Tibial artery (tissue), 4 donors: Measurements from ENCODE around the gene KCNIP3.
"Not testable (repeated sequence)": the region's sequence is repeated elsewhere in the genome, so short reads cannot be mapped to it uniquely, and the experiment has no call there.

Experiments
- DNase-seq, 2 donors: peaks; one replicate each; pipeline ENCODE4 v3.0.0-alpha.2; 2019
- H3K27ac ChIP-seq, 2 donors: fragments of 200-600 bp; sonication (generic) in 1 of 2; 1 replicate in 1 of 2; 2 replicates in 1 of 2; pipeline ENCODE4 v1.5.1; 2018 to 2019; ENCODE audit warnings: mild to moderate bottlenecking in 1 of 2
- H3K27me3 ChIP-seq, 2 donors: fragments of 200-600 bp; sonication (generic) in 1 of 2; one replicate each; pipeline versions ENCODE4 v1.5.1 to v1.6.0; 2016 to 2019
- H3K36me3 ChIP-seq, 3 donors: fragments of 200-600 bp; sonication (generic) in 2 of 3; one replicate each; pipeline ENCODE4 v1.5.1; 2016 to 2019; ENCODE audit warnings: mild to moderate bottlenecking in 2 of 3
- H3K4me1 ChIP-seq, 4 donors: fragments of 200-600 bp; sonication (generic) in 2 of 4; 1 replicate in 3 of 4; 2 replicates in 1 of 4; pipeline ENCODE4 v1.5.1; 2016 to 2019
- H3K4me3 ChIP-seq, 2 donors: fragments of 200-600 bp; sonication (generic) in 1 of 2; 1 replicate in 1 of 2; 2 replicates in 1 of 2; pipeline ENCODE4 v1.5.1; 2018 to 2019; ENCODE audit warnings: mild to moderate bottlenecking in 2 of 2
- H3K9me3 ChIP-seq, 3 donors: fragments of 200-600 bp; sonication (generic) in 1 of 3; one replicate each; pipeline ENCODE4 v1.5.1; 2016 to 2019
- CTCF ChIP-seq, 2 experiments: fragments of 200-600 bp in 1 of 2; fragments of 450-650 bp in 1 of 2; IDR thresholded peaks; one replicate each; pipeline ENCODE4 v1.5.1; 2017 to 2019; ENCODE audit warnings: antibody characterized with exemption in 2 of 2, mild to moderate bottlenecking in 1 of 2, moderate library complexity in 1 of 2
- intact Hi-C: fragments of 100-400 bp; cut with DNase I; formaldehyde crosslinking; loops from one replicate; pipeline ENCODE4 v1.15.0; 2023; ENCODE audit warnings: low total_unique reads

Gene KCNIP3

GRCh38 chr2:95353613-95354468 is 56.7 kb downstream of the KCNIP3 start:
- no peak for TF ChIP-seq CTCF (IDR thresholded peaks at IDR 0.05)
- Histone ChIP-seq H3K4me1 (no peaks in the 10 kb centered on the region), H3K27me3 (no peaks in the 10 kb centered on the region), H3K36me3 (no peaks in the 10 kb centered on the region), H3K9me3 (peaks cover 0 to 5% (median 0%) of the 10 kb centered on the region in 3 donors), H3K4me3 (no peak overlapping the region), H3K27ac (no peak overlapping the region)
- intact Hi-C loops: no loop called here
- peak; percentile 18 to 51 for DNase-seq

- Histone ChIP-seq H3K27ac (no peak overlapping the region), H3K36me3 (no peaks in the 10 kb centered on the region), H3K27me3 (no peaks in the 10 kb centered on the region), H3K4me1 (no peaks in the 10 kb centered on the region), H3K9me3 (peaks cover 0 to 5% (median 0%) of the 10 kb centered on the region in 3 donors), H3K4me3 (no peak overlapping the region)
- DNase-seq: peak in 1 of 2 donors; percentile 44
- intact Hi-C loops: no loop called here
- no peak for TF ChIP-seq CTCF (IDR thresholded peaks at IDR 0.05)
These were observed 57.3 kb downstream of the KCNIP3 start for GRCh38 chr2:95354469-95354901.

DNA sequence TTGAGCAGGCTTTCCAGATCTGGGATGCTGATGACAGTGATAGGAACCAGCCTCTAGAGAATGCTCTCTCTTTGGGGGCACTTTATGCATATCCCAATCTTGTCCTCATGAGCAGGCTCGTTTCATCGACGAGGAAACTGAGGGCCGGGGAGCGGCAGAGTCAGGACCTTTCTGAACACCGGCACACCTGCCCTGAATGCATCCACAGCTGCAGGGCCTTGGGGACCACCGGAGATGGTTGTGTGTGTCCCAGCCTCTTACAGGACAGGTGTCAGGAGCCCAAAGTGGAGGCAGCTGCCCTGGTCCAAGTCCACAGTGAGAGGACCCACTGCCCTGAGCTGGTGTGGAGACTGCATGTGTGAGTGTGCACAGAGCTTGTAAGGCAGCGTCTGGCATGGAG is 57.8 kb downstream of the KCNIP3 start:
- Histone ChIP-seq H3K4me3 (no peak overlapping the region), H3K27ac (no peak overlapping the region), H3K27me3 (no peaks in the 10 kb centered on the region), H3K9me3 (peaks cover 0 to 5% (median 0%) of the 10 kb centered on the region in 3 donors), H3K4me1 (no peaks in the 10 kb centered on the region), H3K36me3 (no peaks in the 10 kb centered on the region)
- TF ChIP-seq CTCF (IDR thresholded peaks at IDR 0.05): no peak
- intact Hi-C loops: no loop called here
- peak; percentile 12 to 65 for DNase-seq

GRCh38 chr2:95355486-95355885 is 58.3 kb downstream of the KCNIP3 start:
- H3K27me3 ChIP-seq, intact Hi-C loops, H3K4me1 ChIP-seq, DNase-seq, H3K9me3 ChIP-seq, H3K36me3 ChIP-seq, H3K27ac ChIP-seq, H3K4me3 ChIP-seq: not testable (repeated sequence)

DNA sequence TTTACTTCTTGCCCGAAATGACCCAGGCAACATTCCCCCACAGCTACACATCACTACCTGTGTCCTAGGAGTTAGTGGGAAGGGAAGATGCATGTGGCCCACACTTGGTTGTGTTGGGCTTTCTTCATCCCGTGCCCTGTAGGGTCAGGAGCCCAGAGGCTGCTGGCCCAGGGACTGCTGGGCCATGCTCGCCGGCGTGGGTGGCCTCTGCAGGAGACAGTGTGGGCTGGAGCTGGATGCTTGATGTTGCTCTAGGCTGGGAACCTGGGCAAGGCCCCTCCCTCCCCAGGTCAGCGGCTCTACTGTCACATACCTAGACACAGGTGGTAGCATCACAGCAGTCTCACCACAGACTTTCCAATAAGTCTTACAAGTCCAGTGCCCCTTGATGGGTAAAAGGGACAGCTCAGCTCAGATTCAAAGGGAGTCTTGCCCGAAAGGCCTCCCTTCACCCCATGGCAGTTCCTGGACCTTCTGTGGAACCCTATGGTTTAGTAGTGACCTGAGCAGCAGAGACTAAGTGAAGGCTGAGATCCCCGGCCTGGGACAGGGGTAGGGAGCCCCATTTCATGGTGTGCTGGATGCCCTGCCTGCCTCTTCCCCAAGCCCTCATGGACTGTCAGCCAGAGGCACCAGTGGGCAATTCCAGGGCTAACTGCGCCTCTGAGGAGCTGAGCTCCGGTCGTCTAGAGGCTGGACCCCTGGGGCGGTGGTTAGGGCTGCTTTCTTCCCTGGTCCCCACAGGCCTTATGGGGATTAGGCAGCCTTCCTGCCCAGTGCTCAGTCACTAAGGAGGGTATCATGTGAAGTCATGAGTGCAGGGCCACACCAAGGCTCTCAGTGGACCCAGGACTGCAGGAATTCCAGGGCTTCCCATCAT is 59.9 kb downstream of the KCNIP3 start:
- no peaks in the 10 kb centered on the region for H3K36me3 ChIP-seq
- no peaks in the 10 kb centered on the region for H3K27me3 ChIP-seq
- DNase-seq: peak in 1 of 2 donors; percentile 39
- H3K27ac ChIP-seq: no peak overlapping the region
- no peak overlapping the region for H3K4me3 ChIP-seq
- intact Hi-C loops: no loop called here
- no peaks in the 10 kb centered on the region for H3K4me1 ChIP-seq
- TF ChIP-seq CTCF (IDR thresholded peaks at IDR 0.05): no peak
- peaks cover 0 to 5% (median 0%) of the 10 kb centered on the region in 3 donors for H3K9me3 ChIP-seq
